ENCODE measurements around the gene TCAP. TPM values are rescaled to one million over a fixed set of nuclear protein-coding genes. Genes with fewer than 3 reads are reported as not detected.
"Not testable (repeated sequence)": the region's sequence is repeated elsewhere in the genome, so short reads cannot be mapped to it uniquely, and the experiment has no call there.

TCAP gene
- total and polyA plus RNA-seq, 2 donors from 2014 or later, result 1.5 to 1.7 TPM

DNA sequence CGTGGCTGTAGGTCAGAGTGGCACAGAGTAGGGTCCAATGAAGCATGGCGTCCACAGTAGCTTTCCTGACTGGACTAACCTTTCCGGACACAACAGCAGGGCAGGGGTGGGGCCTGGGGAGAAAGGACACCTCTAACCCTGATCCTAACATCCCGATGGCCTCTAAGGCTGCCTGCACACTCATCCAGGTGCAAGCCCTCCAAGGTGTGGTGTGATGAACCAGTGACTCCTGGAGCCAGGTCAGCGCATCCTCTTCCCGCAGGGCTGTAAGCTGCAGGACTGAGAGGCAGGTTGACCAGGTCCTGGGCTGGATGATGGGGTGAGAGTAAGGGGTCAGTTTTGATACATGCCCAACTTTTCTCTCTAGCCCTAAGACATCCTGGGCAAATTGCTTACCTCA is 31.6 kb downstream of the TCAP start:
- Histone ChIP-seq H3K4me1 (ENCODE audit: control insufficient read depth in 2 of 3, insufficient read depth in 2 of 3, low read depth in 1 of 3, low read length in 3 of 3) (peaks cover 5 to 36% (median 26%) of the 10 kb centered on the region in 3 donors), H3K9me3 (ENCODE audit: control insufficient read depth in 2 of 3, insufficient read depth in 1 of 3, low read length in 3 of 3) (no peaks in the 10 kb centered on the region), H3K36me3 (ENCODE audit: control insufficient read depth in 2 of 3, insufficient read depth in 3 of 3, low read length in 3 of 3) (no peaks in the 10 kb centered on the region), H3K27me3 (ENCODE audit: control insufficient read depth, insufficient read depth, low read length) (no peaks in the 10 kb centered on the region), H3K4me3 (ENCODE audit: low read length in 3 of 3) (no peak overlapping the region), H3K27ac (ENCODE audit: low read depth in 2 of 2, low read length in 2 of 2) (peak overlapping the region; percentile 63 to 93), H3K9ac (ENCODE audit: low read length in 3 of 3) (no peak overlapping the region)
- intact Hi-C loops (cut with DNase I), result no loop called here
- DNase-seq (peak in 1 of 5 donors; percentile 58), FAIRE-seq (no peak)
- TF ChIP-seq, protein P1, sequence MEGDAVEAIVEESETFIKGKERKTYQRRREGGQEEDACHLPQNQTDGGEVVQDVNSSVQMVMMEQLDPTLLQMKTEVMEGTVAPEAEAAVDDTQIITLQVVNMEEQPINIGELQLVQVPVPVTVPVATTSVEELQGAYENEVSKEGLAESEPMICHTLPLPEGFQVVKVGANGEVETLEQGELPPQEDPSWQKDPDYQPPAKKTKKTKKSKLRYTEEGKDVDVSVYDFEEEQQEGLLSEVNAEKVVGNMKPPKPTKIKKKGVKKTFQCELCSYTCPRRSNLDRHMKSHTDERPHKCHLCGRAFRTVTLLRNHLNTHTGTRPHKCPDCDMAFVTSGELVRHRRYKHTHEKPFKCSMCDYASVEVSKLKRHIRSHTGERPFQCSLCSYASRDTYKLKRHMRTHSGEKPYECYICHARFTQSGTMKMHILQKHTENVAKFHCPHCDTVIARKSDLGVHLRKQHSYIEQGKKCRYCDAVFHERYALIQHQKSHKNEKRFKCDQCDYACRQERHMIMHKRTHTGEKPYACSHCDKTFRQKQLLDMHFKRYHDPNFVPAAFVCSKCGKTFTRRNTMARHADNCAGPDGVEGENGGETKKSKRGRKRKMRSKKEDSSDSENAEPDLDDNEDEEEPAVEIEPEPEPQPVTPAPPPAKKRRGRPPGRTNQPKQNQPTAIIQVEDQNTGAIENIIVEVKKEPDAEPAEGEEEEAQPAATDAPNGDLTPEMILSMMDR (IDR thresholded peaks at IDR 0.05; ENCODE audit: borderline replicate concordance, extremely low read depth, insufficient read depth), result no peak

GRCh38 chr17:39697961-39698360 is 32.8 kb downstream of the TCAP start:
- Histone ChIP-seq H3K9ac (ENCODE audit: low read length in 3 of 3) (no peak overlapping the region), H3K4me1 (ENCODE audit: control insufficient read depth in 2 of 3, insufficient read depth in 2 of 3, low read depth in 1 of 3, low read length in 3 of 3) (peaks cover 5 to 42% (median 36%) of the 10 kb centered on the region in 3 donors), H3K36me3 (ENCODE audit: control insufficient read depth in 2 of 3, insufficient read depth in 3 of 3, low read length in 3 of 3) (no peaks in the 10 kb centered on the region), H3K27me3 (ENCODE audit: control insufficient read depth, insufficient read depth, low read length) (no peaks in the 10 kb centered on the region), H3K4me3 (ENCODE audit: low read length in 3 of 3) (no peak overlapping the region), H3K9me3 (ENCODE audit: control insufficient read depth in 2 of 3, insufficient read depth in 1 of 3, low read length in 3 of 3) (no peaks in the 10 kb centered on the region), H3K27ac (ENCODE audit: low read depth in 2 of 2, low read length in 2 of 2) (no peak overlapping the region)
- DNase-seq (no peak), FAIRE-seq (no peak)
- intact Hi-C loops (cut with DNase I), result no loop called here
- TF ChIP-seq, protein P1 (IDR thresholded peaks at IDR 0.05; ENCODE audit: borderline replicate concordance, extremely low read depth, insufficient read depth), result no peak

GRCh38 chr17:39699157-39699817 is 34.1 kb downstream of the TCAP start:
- H3K36me3 ChIP-seq (ENCODE audit: control insufficient read depth in 2 of 3, insufficient read depth in 3 of 3, low read length in 3 of 3); FAIRE-seq; DNase-seq; H3K9me3 ChIP-seq (ENCODE audit: control insufficient read depth in 2 of 3, insufficient read depth in 1 of 3, low read length in 3 of 3); H3K27me3 ChIP-seq (ENCODE audit: control insufficient read depth, insufficient read depth, low read length); intact Hi-C loops (cut with DNase I): not testable (repeated sequence)
- Histone ChIP-seq H3K4me1 (ENCODE audit: control insufficient read depth in 2 of 3, insufficient read depth in 2 of 3, low read depth in 1 of 3, low read length in 3 of 3) (peaks cover 5 to 50% (median 48%) of the 10 kb centered on the region in 3 donors), H3K9ac (ENCODE audit: low read length in 3 of 3) (peak overlapping the region; percentile 31 to 70 (median 60)), H3K4me3 (ENCODE audit: low read length in 3 of 3) (peak overlapping the region; percentile 48 to 88 (median 69)), H3K27ac (ENCODE audit: low read depth in 2 of 2, low read length in 2 of 2) (peak overlapping the region; percentile 93 to 94)

- Histone ChIP-seq H3K9me3 (ENCODE audit: control insufficient read depth in 2 of 3, insufficient read depth in 1 of 3, low read length in 3 of 3) (no peaks in the 10 kb centered on the region), H3K27me3 (ENCODE audit: control insufficient read depth, insufficient read depth, low read length) (no peaks in the 10 kb centered on the region), H3K4me1 (ENCODE audit: control insufficient read depth in 2 of 3, insufficient read depth in 2 of 3, low read depth in 1 of 3, low read length in 3 of 3) (peaks cover 3 to 49% (median 49%) of the 10 kb centered on the region in 3 donors), H3K4me3 (ENCODE audit: low read length in 3 of 3) (peak within 1 kb of the TSS; percentile 69 to 88 (median 85)), H3K36me3 (ENCODE audit: control insufficient read depth in 2 of 3, insufficient read depth in 3 of 3, low read length in 3 of 3) (no peaks in the 10 kb centered on the region), H3K9ac (ENCODE audit: low read length in 3 of 3) (peak within 1 kb of the TSS; percentile 54 to 80 (median 70)), H3K27ac (ENCODE audit: low read depth in 2 of 2, low read length in 2 of 2) (peak within 1 kb of the TSS; percentile 93 to 94)
- DNase-seq (peak; percentile 87 to 96 (median 93)), FAIRE-seq (no peak)
- TF ChIP-seq, protein P1 (IDR thresholded peaks at IDR 0.05; ENCODE audit: borderline replicate concordance, extremely low read depth, insufficient read depth), result no peak
- intact Hi-C loops (cut with DNase I), result no loop called here
These were observed 34.6 kb downstream of the TCAP start, which contains the start of gene ERBB2 for GRCh38 chr17:39699818-39700147. Gene ERBB2, plus strand, starts transcription at chr17:39700064. Its CDS starts 175 bp downstream, at chr17:39700239.
